Measurements from ENCODE around the gene ARHGAP26.

GRCh38 chr5:143108498-143109128, 338.4 kb downstream of the ARHGAP26 start:
- TF ChIP-seq, protein P1, sequence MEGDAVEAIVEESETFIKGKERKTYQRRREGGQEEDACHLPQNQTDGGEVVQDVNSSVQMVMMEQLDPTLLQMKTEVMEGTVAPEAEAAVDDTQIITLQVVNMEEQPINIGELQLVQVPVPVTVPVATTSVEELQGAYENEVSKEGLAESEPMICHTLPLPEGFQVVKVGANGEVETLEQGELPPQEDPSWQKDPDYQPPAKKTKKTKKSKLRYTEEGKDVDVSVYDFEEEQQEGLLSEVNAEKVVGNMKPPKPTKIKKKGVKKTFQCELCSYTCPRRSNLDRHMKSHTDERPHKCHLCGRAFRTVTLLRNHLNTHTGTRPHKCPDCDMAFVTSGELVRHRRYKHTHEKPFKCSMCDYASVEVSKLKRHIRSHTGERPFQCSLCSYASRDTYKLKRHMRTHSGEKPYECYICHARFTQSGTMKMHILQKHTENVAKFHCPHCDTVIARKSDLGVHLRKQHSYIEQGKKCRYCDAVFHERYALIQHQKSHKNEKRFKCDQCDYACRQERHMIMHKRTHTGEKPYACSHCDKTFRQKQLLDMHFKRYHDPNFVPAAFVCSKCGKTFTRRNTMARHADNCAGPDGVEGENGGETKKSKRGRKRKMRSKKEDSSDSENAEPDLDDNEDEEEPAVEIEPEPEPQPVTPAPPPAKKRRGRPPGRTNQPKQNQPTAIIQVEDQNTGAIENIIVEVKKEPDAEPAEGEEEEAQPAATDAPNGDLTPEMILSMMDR (IDR thresholded peaks at IDR 0.05), result no peak
- no peak for TF ChIP-seq POLR2A (IDR thresholded peaks at IDR 0.05)

All from lower leg skin (tissue), 3 donors.